Suprapubic skin (tissue), 3 donors: Measurements from ENCODE around the gene FRYL.

Source experiments
- CTCF ChIP-seq, 2 donors: fragments of 200-600 bp in 1 of 2; fragments of 450-650 bp in 1 of 2; sonication (generic) in 1 of 2; IDR thresholded peaks; one replicate each; pipeline ENCODE4 v1.5.1; 2016 to 2019; ENCODE audit warnings: antibody characterized with exemption in 2 of 2, mild to moderate bottlenecking in 1 of 2, moderate library complexity in 1 of 2
- POLR2AphosphoS5 ChIP-seq, 3 donors: sonication (generic); formaldehyde crosslinking; IDR thresholded peaks; one replicate each; pipeline ENCODE4 v1.6.1; 2017; ENCODE audit warnings: antibody characterized with exemption in 3 of 3

- TF ChIP-seq POLR2AphosphoS5 (IDR thresholded peaks at IDR 0.05) (no peak), CTCF (IDR thresholded peaks at IDR 0.05) (no peak)
These were observed 225.5 kb downstream of the FRYL start for GRCh38 chr4:48554606-48555005.
